ENCODE results near the gene NOTO.

NOTO gene

GRCh38 chr2:73257425-73258125 is 55.2 kb downstream of the NOTO start:
- DNase-seq (ENCODE audit: low read depth in 2 of 2): no peak

- no peak for DNase-seq (ENCODE audit: low read depth in 2 of 2)
Measured at GRCh38 chr2:73258186-73258912, 56.0 kb downstream of the NOTO start.

- DNase-seq (ENCODE audit: low read depth in 2 of 2): no peak
Measured at GRCh38 chr2:73258913-73259215, 56.5 kb downstream of the NOTO start.

GRCh38 chr2:73259276-73259675 is 56.9 kb downstream of the NOTO start:
- DNase-seq (ENCODE audit: low read depth in 2 of 2): no peak

- DNase-seq (ENCODE audit: low read depth in 2 of 2): no peak
Measured at GRCh38 chr2:73259704-73260337, 57.4 kb downstream of the NOTO start.

GRCh38 chr2:73260338-73260984 is 58.1 kb downstream of the NOTO start:
- no peak for DNase-seq (ENCODE audit: low read depth in 2 of 2)

Data from stimulated activated CD8-positive, alpha-beta memory T cell treated with anti-CD3 and anti-CD28 coated beads, Interleukin-15, amount 100 ng/mL, for 4 hours (primary cell).